Measurements from ENCODE around the gene ZHX3. TPM values are rescaled to one million over a fixed set of nuclear protein-coding genes. Genes with fewer than 3 reads are reported as not detected.

Gene ZHX3
- total and polyA plus RNA-seq, 10 of the 15 experiments (the other 5 are each of a cell fraction or from before 2014, with no cell fraction given) = 1.3 to 14.0 (median 5.0) TPM

GRCh38 chr20:41299899-41300298 lies 17.6 kb downstream of the ZHX3 start:
- CTCF ChIA-PET = no interaction called here
- Histone ChIP-seq H3K4me2 (ENCODE audit: control insufficient read depth, insufficient read depth) (no peak overlapping the region), H3K4me1 (ENCODE audit: control insufficient read depth, insufficient read depth, low read length) (peaks cover 10% of the 10 kb centered on the region; the same call in 1 of the 2 replicates), H3K9ac (ENCODE audit: control insufficient read depth, insufficient read depth, low read length) (no peak overlapping the region), H3K79me2 (ENCODE audit: control insufficient read depth, insufficient read depth, low read length) (no peaks in the 10 kb centered on the region), H3K27me3 (replicated peaks in 1 of 2; ENCODE audit: control insufficient read depth in 2 of 2, insufficient read depth in 2 of 2, low read length in 1 of 2) (no peaks in the 10 kb centered on the region), H3K27ac (ENCODE audit: control insufficient read depth, insufficient read depth) (no peak overlapping the region), H3K4me3 (no peak overlapping the region), H3K9me3 (replicated peaks; ENCODE audit: control insufficient read depth, insufficient read depth, low read length) (no peaks in the 10 kb centered on the region), H2AFZ (ENCODE audit: control insufficient read depth, low read depth, low read length) (no peak overlapping the region), H3K36me3 (ENCODE audit: control insufficient read depth in 2 of 2, insufficient read depth in 2 of 2, low read length in 1 of 2) (no peaks in the 10 kb centered on the region), H4K20me1 (ENCODE audit: control insufficient read depth, insufficient read depth) (no peaks in the 10 kb centered on the region)
- no TSS peak for BruUV-seq (replicated peaks)
- POLR2A ChIA-PET = interaction anchor here (0.6 kb wide), 1 partner anchor 327 kb away, joined by 4 read pairs; no protein-coding TSS in a partner anchor
- FAIRE-seq (no peak), ATAC-seq (no peak), DNase-seq (ENCODE audit: low read depth, low spot score) (no peak)
- RAD21 ChIA-PET (ENCODE audit: unreplicated experiment) = no interaction called here
- WGBS (ENCODE audit: insufficient coverage, insufficient replicate concordance, low lambda C conversion rate, missing lambda C conversion rate) = 98% methylated on average over 3 of the region's 3 CpGs
- in situ Hi-C loops (cut with MboI) = no loop called here
- intact Hi-C loops (cut with micrococcal nuclease; ENCODE audit: unreplicated experiment) = no loop called here
- TF ChIP-seq, protein P1, sequence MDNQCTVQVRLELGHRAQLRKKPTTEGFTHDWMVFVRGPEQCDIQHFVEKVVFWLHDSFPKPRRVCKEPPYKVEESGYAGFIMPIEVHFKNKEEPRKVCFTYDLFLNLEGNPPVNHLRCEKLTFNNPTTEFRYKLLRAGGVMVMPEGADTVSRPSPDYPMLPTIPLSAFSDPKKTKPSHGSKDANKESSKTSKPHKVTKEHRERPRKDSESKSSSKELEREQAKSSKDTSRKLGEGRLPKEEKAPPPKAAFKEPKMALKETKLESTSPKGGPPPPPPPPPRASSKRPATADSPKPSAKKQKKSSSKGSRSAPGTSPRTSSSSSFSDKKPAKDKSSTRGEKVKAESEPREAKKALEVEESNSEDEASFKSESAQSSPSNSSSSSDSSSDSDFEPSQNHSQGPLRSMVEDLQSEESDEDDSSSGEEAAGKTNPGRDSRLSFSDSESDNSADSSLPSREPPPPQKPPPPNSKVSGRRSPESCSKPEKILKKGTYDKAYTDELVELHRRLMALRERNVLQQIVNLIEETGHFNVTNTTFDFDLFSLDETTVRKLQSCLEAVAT (IDR thresholded peaks at IDR 0.05) = no peak
- TF ChIP-seq MYB (IDR thresholded peaks at IDR 0.05; ENCODE audit: borderline replicate concordance, low read depth, low read length) = no peak
- TF ChIP-seq GATAD2B (conservative IDR thresholded peaks at IDR 0.05; ENCODE audit: low read depth) = no peak
- no peak for TF ChIP-seq BACH1 (IDR thresholded peaks at IDR 0.05; ENCODE audit: borderline replicate concordance)
- no peak for TF ChIP-seq CHD2 (IDR thresholded peaks at IDR 0.05; ENCODE audit: borderline replicate concordance, low read depth, low read length)
- TF ChIP-seq CEBPB (IDR thresholded peaks at IDR 0.05; ENCODE audit: borderline replicate concordance in 1 of 2, low read depth in 2 of 2, low read length in 2 of 2) = no peak
- TF ChIP-seq, protein P2, sequence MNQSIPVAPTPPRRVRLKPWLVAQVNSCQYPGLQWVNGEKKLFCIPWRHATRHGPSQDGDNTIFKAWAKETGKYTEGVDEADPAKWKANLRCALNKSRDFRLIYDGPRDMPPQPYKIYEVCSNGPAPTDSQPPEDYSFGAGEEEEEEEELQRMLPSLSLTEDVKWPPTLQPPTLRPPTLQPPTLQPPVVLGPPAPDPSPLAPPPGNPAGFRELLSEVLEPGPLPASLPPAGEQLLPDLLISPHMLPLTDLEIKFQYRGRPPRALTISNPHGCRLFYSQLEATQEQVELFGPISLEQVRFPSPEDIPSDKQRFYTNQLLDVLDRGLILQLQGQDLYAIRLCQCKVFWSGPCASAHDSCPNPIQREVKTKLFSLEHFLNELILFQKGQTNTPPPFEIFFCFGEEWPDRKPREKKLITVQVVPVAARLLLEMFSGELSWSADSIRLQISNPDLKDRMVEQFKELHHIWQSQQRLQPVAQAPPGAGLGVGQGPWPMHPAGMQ (IDR thresholded peaks at IDR 0.05; ENCODE audit: borderline replicate concordance) = no peak
- TF ChIP-seq RFX5 (IDR thresholded peaks at IDR 0.05; ENCODE audit: low read depth, low read length) = no peak
- no peak for TF ChIP-seq ZNF24 (IDR thresholded peaks at IDR 0.05)
- TF ChIP-seq MEF2B (IDR thresholded peaks at IDR 0.05; ENCODE audit: partially characterized antibody, poor library complexity, severe bottlenecking) = no peak
- TF ChIP-seq NFYA (IDR thresholded peaks at IDR 0.05; ENCODE audit: borderline replicate concordance, low read depth, low read length) = no peak
- no peak for TF ChIP-seq IRF4 (IDR thresholded peaks at IDR 0.05; ENCODE audit: low read depth, low read length)
- no peak for TF ChIP-seq NFYB (IDR thresholded peaks at IDR 0.05; ENCODE audit: insufficient read depth, low read depth, low read length)
- TF ChIP-seq CUX1 (IDR thresholded peaks at IDR 0.05; ENCODE audit: insufficient replicate concordance, low read depth, low read length) = no peak
- TF ChIP-seq YBX1 (IDR thresholded peaks at IDR 0.05) = no peak
- SMC1A ChIA-PET (ENCODE audit: uncharacterized antibody, unreplicated experiment) = no interaction called here
